ENCODE measurements around the gene TLX3.

Gene TLX3

GRCh38 chr5:171310212-171310818, 1.3 kb downstream of the TLX3 start:
- no peak for DNase-seq (ENCODE audit: low read depth, low spot score)
- TF ChIP-seq, protein P1, sequence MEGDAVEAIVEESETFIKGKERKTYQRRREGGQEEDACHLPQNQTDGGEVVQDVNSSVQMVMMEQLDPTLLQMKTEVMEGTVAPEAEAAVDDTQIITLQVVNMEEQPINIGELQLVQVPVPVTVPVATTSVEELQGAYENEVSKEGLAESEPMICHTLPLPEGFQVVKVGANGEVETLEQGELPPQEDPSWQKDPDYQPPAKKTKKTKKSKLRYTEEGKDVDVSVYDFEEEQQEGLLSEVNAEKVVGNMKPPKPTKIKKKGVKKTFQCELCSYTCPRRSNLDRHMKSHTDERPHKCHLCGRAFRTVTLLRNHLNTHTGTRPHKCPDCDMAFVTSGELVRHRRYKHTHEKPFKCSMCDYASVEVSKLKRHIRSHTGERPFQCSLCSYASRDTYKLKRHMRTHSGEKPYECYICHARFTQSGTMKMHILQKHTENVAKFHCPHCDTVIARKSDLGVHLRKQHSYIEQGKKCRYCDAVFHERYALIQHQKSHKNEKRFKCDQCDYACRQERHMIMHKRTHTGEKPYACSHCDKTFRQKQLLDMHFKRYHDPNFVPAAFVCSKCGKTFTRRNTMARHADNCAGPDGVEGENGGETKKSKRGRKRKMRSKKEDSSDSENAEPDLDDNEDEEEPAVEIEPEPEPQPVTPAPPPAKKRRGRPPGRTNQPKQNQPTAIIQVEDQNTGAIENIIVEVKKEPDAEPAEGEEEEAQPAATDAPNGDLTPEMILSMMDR (IDR thresholded peaks at IDR 0.05; ENCODE audit: low read depth, low read length): peak; percentile 39
- H3K4me3 ChIP-seq (ENCODE audit: low read depth, low read length): no peak overlapping the region
- in situ Hi-C loops (cut with HindIII; ENCODE audit: low sequenced_read_pairs): no loop called here

DNA sequence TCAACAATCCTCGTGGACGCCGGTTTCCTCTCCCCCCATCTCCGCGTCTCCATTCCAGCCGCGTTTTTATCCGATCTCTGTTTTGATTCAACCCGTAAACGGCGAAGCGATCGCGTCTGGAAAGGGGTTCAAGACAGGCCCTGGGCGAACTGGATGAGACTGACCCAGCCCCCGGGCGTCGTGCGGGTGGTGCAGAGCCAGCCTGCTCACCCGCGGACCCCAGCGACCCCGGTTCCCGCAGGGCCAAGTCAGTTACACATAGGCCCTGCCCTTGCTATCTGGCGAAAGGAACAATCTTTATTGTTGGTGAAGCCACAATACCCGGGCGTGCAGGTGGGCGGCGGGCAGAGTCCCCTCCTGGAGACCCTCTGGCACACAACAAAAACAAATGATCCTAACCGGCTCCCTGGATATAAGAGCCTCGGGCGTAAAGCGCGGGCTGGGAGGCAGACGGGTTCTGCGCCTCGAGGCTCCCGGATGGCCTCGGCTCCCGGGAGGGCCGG, 1.8 kb downstream of the TLX3 start:
- in situ Hi-C loops (cut with HindIII; ENCODE audit: low sequenced_read_pairs): no loop called here
- H3K4me3 ChIP-seq (ENCODE audit: low read depth, low read length): no peak overlapping the region
- TF ChIP-seq, protein P1 (IDR thresholded peaks at IDR 0.05; ENCODE audit: low read depth, low read length): no peak
- DNase-seq (ENCODE audit: low read depth, low spot score): no peak

GRCh38 chr5:171311322-171312077, 2.5 kb downstream of the TLX3 start:
- in situ Hi-C loops (cut with HindIII; ENCODE audit: low sequenced_read_pairs): no loop called here

GRCh38 chr5:171312129-171312974, 3.3 kb downstream of the TLX3 start:
- no peak overlapping the region for H3K4me3 ChIP-seq (ENCODE audit: low read depth, low read length)
- in situ Hi-C loops (cut with HindIII; ENCODE audit: low sequenced_read_pairs): no loop called here
- DNase-seq (ENCODE audit: low read depth, low spot score): peak; percentile 22
- TF ChIP-seq, protein P1 (IDR thresholded peaks at IDR 0.05; ENCODE audit: low read depth, low read length): no peak

More at GRCh38 chr5:171311322-171312077, 2.5 kb downstream of the TLX3 start:
- DNase-seq (ENCODE audit: low read depth, low spot score): peak; percentile 33
- TF ChIP-seq, protein P1 (IDR thresholded peaks at IDR 0.05; ENCODE audit: low read depth, low read length): no peak
- no peak overlapping the region for H3K4me3 ChIP-seq (ENCODE audit: low read depth, low read length)

DNA sequence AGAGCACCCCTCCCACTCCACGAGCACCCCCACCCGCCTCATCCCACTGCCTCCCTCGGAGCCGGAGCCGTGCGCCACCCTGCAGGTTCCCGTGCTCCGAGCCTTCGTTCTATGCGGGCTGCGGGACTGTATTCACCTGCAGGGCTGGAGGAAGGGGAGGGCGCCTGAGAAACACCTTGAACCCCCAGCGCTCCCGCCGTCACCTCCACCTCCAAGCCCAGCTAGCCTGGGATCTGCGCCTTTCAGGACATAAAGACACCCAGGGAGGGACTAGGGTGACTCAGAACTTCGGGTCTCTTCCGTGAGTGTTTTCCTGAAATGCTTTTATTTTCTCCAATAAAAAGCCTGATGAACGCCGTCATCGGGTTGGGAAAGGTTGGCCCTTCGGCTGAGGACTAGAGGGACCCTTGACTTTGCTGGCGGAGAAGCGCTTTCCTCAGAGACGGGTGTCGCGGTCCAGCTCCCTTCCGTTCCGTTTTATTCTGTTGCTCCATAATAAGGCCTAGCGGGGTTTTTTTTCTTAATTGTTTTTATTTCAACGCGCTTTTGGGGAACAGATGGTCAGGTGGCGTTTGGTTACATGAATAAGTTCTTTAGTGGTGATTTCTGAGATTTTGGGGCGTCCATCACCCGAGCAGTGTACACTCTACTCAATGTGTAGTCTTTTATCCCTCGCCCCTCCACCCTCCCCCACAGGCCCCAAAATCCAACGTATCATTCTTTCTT, 4.6 kb downstream of the TLX3 start:
- TF ChIP-seq, protein P1 (IDR thresholded peaks at IDR 0.05; ENCODE audit: low read depth, low read length): no peak
- H3K4me3 ChIP-seq (ENCODE audit: low read depth, low read length): no peak overlapping the region
- in situ Hi-C loops (cut with HindIII; ENCODE audit: low sequenced_read_pairs): no loop called here
- no peak for DNase-seq (ENCODE audit: low read depth, low spot score)
